ENCODE results near the gene HAUS6.
"Not testable (repeated sequence)": the region's sequence is repeated elsewhere in the genome, so short reads cannot be mapped to it uniquely, and the experiment has no call there.

HAUS6 gene

GRCh38 chr9:19116107-19116790 lies 13.5 kb upstream of the HAUS6 start:
- no peak for DNase-seq

DNA sequence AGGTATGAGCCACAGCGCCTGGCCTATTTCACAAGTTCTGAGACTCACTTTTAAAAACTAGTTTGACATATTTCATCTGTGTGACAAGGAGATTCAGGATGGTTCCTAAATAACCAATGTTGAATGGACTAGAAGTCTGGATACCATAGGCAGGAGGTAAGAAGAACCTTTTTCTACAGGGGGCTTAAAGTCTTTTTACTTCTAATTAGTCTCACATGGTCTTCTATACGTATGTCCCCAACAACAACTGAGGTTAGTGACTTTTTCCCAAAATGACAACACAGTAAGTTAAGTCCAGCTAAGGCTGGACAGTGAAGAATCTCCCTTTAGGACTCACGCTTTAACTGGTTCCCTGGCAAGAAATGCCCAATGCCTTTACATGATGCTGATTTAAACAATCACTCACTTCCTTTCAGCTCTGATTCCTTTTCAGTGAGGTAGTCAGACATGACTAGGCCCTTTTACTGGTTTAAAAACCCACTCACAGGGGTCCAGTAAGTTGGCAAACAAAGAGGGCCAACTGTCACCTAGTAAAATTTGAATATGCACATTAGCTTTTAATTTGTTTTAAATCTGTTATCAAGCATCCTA lies 12.1 kb upstream of the HAUS6 start:
- DNase-seq = no peak

DNA sequence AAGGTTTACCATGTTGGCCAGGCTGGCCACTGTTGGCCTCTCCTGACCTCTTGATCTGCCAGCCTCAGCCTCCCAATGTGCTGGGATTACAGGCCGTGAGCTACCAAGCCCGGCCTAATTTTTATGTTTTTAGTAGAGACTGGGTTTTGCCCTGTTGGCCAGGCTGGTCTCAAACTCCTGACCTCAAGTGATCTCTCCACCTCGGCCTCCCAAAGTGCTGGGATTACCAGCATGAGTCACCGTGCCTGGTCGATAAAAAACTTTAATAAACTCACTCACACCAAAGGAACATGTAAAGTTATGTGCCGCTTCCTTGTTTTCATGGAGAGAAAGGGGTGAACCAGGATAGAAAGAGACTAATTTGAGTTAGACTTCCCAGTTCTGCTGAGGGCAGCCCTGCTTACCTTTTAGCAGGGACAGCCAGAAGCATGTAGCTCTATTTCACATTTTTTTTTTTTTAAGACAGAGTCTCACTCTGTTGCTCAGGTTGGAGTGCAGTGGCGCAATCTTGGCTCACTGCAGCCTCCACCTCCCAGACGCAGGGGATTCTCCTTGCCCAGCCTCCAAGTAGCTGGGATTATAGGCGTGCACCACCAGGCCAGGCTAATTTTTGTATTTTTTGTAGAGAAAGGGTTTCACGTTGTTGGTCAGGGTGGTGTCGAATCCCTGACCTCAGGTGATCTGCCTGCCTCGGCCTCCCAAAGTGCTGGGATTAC lies 11.4 kb upstream of the HAUS6 start:
- no peak for DNase-seq

- DNase-seq = not testable (repeated sequence)
These were observed 10.4 kb upstream of the HAUS6 start for GRCh38 chr9:19113064-19113611.

- no peak for DNase-seq
These were observed 5.3 kb upstream of the HAUS6 start for GRCh38 chr9:19108038-19108437.

DNA sequence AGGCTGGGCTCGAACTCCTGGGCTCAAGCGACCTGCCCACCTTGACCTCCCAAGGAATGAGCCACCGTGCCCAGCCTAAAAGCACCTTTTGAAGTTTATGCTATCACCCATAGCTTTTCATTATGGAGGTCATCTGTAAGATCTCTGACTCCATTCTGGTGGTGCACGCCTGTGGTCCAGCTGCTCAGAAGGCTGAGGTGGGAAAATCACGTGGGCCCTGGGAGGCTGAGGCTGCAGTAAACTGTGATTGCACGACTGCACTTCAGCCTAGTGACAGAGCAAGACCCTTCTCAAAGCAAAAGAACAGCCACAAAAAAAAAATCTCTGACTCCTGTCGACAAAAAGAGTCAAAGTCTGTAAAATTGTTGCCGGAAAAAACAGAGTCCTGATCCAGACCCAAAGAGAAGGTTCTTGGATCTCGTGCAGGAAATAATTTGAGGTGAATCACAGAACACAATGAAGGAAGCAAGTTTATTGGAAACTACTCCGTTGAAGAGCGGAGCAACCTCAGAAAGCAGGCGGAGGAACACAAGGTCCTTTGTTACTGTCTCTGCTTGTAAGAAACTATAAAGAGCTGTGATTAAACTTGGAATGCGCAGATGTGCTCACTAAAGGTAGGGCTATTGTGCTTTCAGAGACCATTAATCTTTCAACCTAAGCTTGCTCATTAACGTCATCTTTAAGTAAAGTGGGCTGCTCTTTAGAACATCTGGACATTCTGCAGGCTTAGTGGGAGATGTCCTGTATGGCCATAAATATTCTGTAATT lies 2.0 kb upstream of the HAUS6 start:
- DNase-seq = no peak

DNA sequence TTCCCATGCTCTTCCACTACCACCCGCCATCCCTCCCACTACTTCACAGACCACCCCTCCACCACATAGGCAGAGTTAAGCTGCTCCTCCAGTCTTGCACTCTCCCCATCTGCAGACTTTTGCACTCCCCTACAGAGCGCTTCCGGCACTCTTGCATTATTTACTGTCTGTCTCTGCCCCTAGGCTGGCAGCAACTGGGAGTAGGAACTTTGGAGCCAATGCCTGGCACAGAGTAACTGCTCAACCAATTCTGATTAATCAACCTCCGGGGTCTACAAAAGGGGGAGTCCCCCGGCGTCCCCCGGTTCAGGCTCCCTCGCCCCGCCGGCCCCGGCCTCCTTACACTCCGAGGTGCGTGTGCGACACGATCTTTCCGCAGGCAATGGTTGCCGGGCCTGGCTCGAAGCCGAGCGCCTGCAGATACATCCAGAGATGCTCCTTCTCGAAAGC lies 498 bp downstream of the HAUS6 start:
- no peak for DNase-seq

- DNase-seq = peak; percentile 2
These were observed 1.5 kb downstream of the HAUS6 start for GRCh38 chr9:19101203-19101602.

- not testable (repeated sequence) for DNase-seq
These were observed 5.3 kb downstream of the HAUS6 start for GRCh38 chr9:19097431-19097830.

- DNase-seq = no peak
These were observed 15.4 kb downstream of the HAUS6 start for GRCh38 chr9:19087106-19088000.

- no peak for DNase-seq
These were observed 17.4 kb downstream of the HAUS6 start for GRCh38 chr9:19085295-19085694.

DNA sequence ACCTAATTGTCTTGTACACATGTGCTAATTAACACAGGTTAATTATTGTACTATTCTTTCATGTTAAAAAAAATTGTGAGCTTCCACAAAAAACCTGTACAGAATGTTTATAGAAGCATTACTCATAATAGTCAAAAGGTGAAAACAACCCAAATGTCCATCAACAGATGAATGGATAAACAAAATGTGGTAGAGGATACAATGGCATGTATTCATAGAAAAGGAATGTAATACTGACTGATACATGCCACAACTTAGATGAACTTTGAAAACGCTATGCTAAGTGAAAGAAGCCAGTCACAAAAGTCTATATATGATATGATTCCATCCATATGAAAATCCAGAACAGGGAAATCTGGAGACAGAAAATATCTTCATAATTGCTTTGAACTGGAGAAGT lies 27.9 kb downstream of the HAUS6 start:
- no peak for DNase-seq

- no peak for DNase-seq
These were observed 28.5 kb downstream of the HAUS6 start for GRCh38 chr9:19074229-19074628.

- no peak for DNase-seq
These were observed 45.7 kb downstream of the HAUS6 start for GRCh38 chr9:19057033-19057432.

DNA sequence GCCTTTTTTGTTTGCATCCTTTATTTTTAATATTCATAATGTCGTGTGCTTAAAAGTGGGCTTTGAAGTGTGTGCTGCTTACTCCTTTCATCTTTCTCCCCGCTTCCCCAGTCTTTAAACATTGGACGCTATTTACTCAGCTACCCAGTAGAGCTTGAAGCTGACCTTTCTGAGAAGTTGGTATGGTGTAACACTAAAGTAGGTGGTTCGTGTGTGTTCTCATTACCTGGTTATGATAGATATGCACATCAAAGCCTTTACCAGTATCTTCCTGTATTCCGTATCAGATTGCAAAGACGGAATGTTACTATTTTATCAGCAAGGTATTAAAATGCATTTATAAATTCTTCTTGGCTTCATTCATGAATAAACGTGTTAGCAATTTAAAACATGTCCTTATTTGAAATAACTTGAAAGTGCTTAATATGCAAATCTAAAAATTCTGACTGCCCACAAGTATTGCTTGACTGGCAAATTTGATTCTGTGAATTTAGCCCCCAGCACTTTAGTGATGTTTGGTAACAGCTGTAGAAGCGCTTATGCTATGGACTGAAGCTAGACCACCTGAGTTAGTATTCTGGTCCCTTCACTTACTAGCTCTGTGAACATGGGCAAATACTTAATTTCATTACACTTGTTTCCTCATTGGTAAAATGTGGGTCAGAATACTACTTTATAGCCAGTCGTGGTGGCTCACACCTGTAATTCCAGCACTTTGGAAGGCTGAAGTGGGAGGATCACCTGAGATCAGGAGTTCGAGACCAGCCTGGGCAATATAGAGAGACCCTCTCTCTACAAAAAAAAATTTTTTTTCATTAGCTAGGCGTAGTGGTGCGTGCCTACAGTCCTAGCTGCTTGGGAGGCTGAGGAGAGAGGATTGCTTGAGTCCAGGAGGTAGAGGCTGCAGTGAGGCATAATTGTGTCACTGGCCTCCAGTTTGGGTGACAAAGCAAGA lies 51.8 kb downstream of the HAUS6 start:
- no peak for DNase-seq

- no peak for DNase-seq
These were observed 52.6 kb downstream of the HAUS6 start for GRCh38 chr9:19049917-19050636.

DNA sequence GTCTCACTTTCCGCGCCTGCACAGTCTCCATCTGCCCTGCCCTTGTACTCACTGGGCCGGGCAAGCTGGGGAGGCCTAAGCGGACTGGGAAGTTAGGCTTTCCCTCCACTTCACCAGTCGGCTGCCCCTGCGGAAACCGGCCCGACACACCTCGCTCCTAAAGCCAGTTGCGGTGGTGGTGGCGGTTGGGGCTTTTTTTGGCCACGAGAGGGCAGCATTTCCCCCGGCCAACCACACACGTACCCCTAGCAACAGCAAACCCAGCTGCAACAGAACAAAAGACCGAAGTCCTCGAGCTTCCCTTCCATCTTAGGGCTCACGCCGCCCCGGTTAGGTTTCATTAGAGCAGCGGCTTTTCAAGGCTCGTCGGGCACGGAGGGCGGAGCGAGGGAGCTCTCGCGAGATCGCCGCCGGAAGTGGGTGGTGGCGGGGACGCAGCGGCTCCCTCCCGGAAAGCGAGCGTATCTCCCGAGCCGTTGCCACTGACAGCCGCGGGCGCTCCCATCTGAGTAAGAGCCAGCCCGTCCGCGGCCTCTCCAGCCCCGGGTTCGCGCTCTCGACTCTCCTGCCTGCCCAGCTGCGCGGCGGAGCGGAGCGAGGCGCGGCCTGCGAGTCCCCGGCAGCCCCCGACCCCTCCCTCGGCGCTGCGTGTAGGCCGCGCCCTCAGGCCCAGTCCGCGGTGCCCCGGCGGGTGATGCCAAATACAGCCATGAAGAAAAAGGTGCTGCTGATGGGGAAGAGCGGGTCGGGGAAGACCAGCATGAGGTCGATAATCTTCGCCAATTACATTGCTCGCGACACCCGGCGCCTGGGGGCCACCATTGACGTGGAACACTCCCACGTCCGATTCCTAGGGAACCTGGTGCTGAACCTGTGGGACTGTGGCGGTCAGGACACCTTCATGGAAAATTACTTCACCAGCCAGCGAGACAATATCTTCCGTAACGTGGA lies 53.5 kb downstream of the HAUS6 start, which contains the start of gene RRAGA:
Gene RRAGA (plus strand): TSS at position 462 of the 951 bp plus-strand sequence. CDS start 233 bp downstream, at position 695.
- peak; percentile 88 for DNase-seq

DNA sequence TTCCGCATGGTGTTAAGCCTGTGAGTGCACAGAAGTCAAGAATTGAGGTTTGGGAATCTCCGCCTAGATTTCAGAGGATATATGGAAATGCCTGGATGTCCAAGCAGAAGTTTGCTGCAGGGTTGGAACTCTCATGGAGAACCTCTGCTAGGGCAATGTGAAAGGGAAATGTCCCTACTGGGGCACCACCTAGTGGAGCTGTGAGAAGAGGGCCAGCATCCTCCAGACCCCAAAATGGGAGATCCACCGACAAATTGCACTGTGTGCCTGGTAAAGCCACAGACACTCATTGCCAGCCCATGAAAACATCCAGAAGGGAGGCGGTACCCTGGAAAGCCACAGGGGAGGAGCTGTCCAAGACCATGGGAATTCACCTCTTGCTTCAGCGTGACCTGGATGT lies 66.1 kb downstream of the HAUS6 start:
- DNase-seq = no peak

GRCh38 chr9:19033015-19033414 lies 69.7 kb downstream of the HAUS6 start, which contains the start of gene SAXO1:
SAXO1 (minus strand) TSS chr9:19033209; CDS start chr9:19032908, 301 bp downstream.
- no peak for DNase-seq
